GM12878 (cell line): ENCODE measurements around the gene PAN3.

Experiments
- NR2C2 ChIP-seq: IDR thresholded peaks from 2 replicates; pipeline ENCODE4 v1.6.1; 2011; ENCODE audit warnings: borderline replicate concordance, low read depth; ENCODE audit not compliant: control insufficient read depth, insufficient read length
- POLR2AphosphoS5 ChIP-seq: IDR thresholded peaks from 2 replicates; pipeline ENCODE4 v1.6.1; 2011; ENCODE audit warnings: mild to moderate bottlenecking, low read length, inconsistent platforms
- TF ChIP-seq, protein P1 (sequence below), 3 experiments: IDR thresholded peaks in 2 of 3; conservative IDR thresholded peaks in 1 of 3; 2 replicates each; pipeline ENCODE4 v1.5.1; 2011; ENCODE audit warnings: low read depth in 3 of 3, low read length in 3 of 3, mild to moderate bottlenecking in 3 of 3, control low read depth in 2 of 3, moderate library complexity in 2 of 3, inconsistent platforms in 1 of 3, mixed read lengths in 1 of 3; ENCODE audit not compliant: control insufficient read depth in 2 of 3, insufficient read depth in 1 of 3; ENCODE audit errors: extremely low read depth in 1 of 3

DNA sequence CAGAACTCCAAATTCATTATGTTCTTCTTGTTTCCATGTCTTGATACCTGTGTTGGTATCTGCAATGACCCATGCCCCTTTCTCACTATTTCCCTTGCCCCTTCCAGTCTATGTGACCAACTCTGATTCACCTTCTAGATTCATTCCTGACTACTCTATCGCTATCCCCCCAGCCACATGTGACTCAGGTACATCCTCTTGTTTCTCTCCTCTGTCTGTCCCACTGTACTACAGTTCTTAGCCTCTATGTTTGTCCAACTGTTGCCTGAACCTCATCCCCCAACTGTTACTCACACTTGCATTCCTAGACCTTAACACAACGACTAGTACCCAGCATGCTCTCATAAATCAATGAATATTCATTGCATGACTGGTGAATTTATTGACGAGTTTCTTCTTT, 27.9 kb upstream of the PAN3 start:
- no peak for TF ChIP-seq NR2C2
- TF ChIP-seq, protein P1, sequence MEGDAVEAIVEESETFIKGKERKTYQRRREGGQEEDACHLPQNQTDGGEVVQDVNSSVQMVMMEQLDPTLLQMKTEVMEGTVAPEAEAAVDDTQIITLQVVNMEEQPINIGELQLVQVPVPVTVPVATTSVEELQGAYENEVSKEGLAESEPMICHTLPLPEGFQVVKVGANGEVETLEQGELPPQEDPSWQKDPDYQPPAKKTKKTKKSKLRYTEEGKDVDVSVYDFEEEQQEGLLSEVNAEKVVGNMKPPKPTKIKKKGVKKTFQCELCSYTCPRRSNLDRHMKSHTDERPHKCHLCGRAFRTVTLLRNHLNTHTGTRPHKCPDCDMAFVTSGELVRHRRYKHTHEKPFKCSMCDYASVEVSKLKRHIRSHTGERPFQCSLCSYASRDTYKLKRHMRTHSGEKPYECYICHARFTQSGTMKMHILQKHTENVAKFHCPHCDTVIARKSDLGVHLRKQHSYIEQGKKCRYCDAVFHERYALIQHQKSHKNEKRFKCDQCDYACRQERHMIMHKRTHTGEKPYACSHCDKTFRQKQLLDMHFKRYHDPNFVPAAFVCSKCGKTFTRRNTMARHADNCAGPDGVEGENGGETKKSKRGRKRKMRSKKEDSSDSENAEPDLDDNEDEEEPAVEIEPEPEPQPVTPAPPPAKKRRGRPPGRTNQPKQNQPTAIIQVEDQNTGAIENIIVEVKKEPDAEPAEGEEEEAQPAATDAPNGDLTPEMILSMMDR (IDR thresholded peaks at IDR 0.05 in 2 of 3, conservative IDR thresholded peaks at IDR 0.05 in 1 of 3; ENCODE audit: control insufficient read depth in 2 of 3, extremely low read depth in 1 of 3, insufficient read depth in 1 of 3, low read depth in 3 of 3, low read length in 3 of 3) = no peak
- TF ChIP-seq POLR2AphosphoS5 = no peak
